ENCODE results near the gene SYDE2.

SYDE2 gene

GRCh38 chr1:85135392-85135798, 65.4 kb downstream of the SYDE2 start:
- DNase-seq (ENCODE audit: insufficient read length, low spot score) (no peak), FAIRE-seq (no peak)
- TF ChIP-seq CTCF (IDR thresholded peaks at IDR 0.05; ENCODE audit: insufficient read depth, missing control alignments): no peak

GRCh38 chr1:85134583-85135391, 66.0 kb downstream of the SYDE2 start:
- no peak for DNase-seq (ENCODE audit: insufficient read length, low spot score)
- FAIRE-seq: no peak
- no peak for TF ChIP-seq CTCF (IDR thresholded peaks at IDR 0.05; ENCODE audit: insufficient read depth, missing control alignments)

- FAIRE-seq: no peak
Observed at GRCh38 chr1:85133565-85134159, 67.2 kb downstream of the SYDE2 start.

GRCh38 chr1:85132078-85132720, 68.6 kb downstream of the SYDE2 start:
- TF ChIP-seq CTCF (IDR thresholded peaks at IDR 0.05; ENCODE audit: insufficient read depth, missing control alignments): no peak
- DNase-seq (ENCODE audit: insufficient read length, low spot score): no peak
- FAIRE-seq: no peak

More at GRCh38 chr1:85133565-85134159, 67.2 kb downstream of the SYDE2 start:
- no peak for TF ChIP-seq CTCF (IDR thresholded peaks at IDR 0.05; ENCODE audit: insufficient read depth, missing control alignments)
- no peak for DNase-seq (ENCODE audit: insufficient read length, low spot score)

- FAIRE-seq: no peak
- no peak for DNase-seq (ENCODE audit: insufficient read length, low spot score)
- no peak for TF ChIP-seq CTCF (IDR thresholded peaks at IDR 0.05; ENCODE audit: insufficient read depth, missing control alignments)
Observed at GRCh38 chr1:85128316-85128715, 72.5 kb downstream of the SYDE2 start.

GRCh38 chr1:85125891-85126290, 74.9 kb downstream of the SYDE2 start:
- TF ChIP-seq CTCF (IDR thresholded peaks at IDR 0.05; ENCODE audit: insufficient read depth, missing control alignments): no peak
- DNase-seq (ENCODE audit: insufficient read length, low spot score): no peak
- no peak for FAIRE-seq

Data from D721Med (cell line).